NCI-H2227 (cell line): ENCODE data around the gene ZBTB8OS.
"Not testable (repeated sequence)": the region's sequence is repeated elsewhere in the genome, so short reads cannot be mapped to it uniquely, and the experiment has no call there.

Experiments used
- DNase-seq: peaks from one replicate; lab custom pipeline; 2025; ENCODE audit not compliant: unreplicated experiment; lab: John Stamatoyannopoulos, UW

The ZBTB8OS gene

DNA sequence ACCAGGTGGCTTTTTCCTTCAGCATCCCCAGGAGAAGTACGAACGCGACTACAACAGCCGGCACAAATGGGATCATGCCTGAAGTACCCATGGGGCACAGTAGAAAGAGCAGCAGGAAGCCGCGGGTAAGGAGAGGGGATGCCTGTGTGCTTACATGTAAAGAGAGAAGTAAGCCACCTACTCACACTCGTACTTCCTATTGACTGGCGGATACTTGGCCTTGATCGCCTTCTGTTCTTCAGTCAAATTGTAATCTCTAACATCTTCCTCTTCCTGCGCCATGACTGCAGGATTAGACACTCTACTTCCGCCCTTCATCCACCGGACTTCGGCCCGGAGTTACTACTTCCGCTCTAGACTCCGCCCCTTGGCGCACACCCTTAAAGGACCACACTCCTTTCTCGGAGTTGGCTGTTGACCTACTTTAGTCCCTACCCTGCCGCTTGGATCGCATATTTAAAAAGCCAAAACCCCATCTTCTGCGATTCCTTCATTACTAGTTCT lies at the start of gene ZBTB8OS:
Gene ZBTB8OS, minus strand, starts transcription at position 303 of the 504 bp plus-strand sequence. Its CDS starts 21 bp downstream, at position 282.
- peak; percentile 95 for DNase-seq

- DNase-seq, result not testable (repeated sequence)
These were observed 46.6 kb upstream of the ZBTB8OS start for GRCh38 chr1:32696996-32697395.

DNA sequence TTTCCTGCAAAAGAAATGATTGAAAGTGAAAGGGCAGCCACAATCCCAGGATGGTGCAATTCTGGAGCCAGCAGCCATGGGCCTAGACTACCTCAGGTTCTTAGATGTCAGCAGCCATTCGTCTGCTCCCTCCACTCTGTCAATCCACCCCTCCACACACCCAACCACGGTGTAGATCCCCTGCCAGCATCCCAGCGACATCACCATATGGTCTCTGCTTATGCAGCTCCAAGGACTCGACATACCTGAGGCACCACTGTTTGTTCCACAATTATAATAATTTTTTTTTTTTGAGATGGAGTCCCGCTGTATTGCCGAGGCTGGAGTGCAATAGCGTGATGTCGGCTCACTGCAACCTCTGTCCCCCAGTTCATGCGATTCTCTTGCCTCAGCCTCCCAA lies 45.7 kb upstream of the ZBTB8OS start:
- DNase-seq, result no peak

- no peak for DNase-seq
These were observed 45.0 kb upstream of the ZBTB8OS start for GRCh38 chr1:32695098-32695904.

DNA sequence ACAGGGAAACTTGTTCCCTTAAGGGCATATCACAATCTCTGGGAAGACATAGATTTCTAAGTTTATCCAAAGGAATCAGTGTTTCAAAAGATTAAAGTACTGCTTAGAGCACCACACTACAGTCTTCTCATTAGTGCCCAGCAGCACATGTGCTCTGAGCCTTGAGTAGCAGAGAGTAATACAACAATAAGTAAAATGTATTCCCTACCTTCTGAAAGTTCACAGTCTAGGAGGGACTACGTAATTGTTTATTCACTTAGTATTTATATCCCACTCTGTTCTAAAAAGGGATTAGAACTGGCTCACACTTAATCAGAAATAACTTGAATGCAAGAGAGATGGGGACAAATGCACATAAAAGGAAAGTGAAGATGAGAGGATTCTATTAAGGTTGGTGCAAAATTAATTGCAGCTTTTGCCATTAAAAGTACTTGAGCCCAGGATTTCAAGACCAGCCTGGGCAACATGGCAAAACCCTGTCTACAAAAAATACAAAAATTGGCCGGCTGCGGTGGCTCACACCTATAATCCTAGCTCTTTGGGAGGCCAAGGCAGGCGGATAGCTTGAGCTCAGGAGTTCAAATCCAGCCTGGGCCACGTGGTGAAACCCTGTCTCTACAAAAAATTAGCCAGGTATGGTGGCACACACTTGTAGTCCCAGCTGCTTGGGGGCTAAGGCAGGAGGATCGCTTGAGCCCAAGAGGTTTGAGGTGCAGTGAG lies 43.3 kb upstream of the ZBTB8OS start:
- DNase-seq, result no peak

DNA sequence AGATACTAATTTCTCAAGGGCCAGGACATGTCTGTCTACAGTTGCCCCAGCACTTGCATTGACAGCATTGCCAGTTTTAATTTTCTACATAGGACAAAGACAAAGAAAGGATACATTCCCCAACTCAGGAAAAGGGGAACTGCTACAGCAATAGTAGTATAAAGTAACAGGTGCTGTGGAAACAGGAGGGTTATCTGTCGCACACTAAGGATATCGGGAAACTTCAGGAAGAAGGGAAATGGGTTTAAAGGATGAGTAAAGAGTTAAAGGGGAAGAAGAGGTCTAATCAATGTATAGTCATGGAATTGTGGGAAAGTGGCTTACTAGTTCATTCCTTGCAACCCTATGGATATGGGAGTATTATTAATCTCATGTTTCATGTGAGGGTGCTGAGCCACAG lies 36.0 kb upstream of the ZBTB8OS start:
- no peak for DNase-seq

DNA sequence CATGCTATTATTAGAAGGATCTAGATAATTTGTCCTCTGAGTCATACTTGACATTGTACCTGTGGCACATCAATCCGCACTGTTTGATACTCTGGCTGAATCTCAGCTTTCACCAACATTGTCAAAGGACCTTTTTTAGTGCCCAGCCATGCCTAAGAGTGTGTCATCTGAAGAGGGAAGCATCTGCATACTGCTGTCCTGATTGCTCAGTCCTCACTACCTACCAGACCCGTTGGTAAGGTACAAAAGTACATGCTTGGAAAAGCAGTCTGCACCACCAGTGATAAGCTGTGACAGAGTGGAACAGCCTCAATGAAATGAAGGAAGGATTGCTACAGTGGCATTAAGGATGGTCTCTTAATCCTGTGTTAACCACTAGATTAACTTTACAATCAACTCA lies 35.1 kb upstream of the ZBTB8OS start:
- DNase-seq, result no peak

DNA sequence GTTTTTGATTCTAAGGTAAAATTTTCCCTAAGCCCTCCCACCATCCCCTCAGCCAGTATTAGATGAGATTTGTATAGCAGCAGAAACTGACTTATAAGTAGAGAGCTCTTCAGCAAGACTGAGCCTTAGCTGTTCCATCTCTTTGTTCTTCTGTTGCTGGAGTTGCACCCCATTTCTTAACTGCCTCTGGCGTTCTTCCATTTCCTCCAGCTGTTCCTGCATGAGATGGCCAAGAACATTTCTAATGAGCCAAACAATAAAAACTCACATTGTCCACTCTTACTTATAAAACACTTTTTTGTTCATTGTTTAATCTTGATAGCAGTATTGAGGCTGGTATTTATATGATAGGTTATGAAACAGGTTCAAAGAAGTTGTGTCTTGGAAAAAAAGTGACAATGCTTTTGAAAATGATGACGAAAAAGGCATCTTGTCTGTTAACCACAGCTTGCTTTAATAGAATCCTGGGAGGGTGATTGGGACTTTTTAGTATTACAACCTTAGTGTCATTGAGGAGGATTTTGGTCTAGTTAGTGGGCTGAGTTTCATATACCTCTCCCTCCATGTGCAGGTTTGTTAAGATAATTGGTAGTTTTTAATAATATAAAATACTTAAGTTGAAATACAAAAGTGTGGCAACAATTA lies 33.9 kb upstream of the ZBTB8OS start:
- DNase-seq, result no peak

GRCh38 chr1:32683397-32683796 lies 33.0 kb upstream of the ZBTB8OS start:
- DNase-seq, result no peak

GRCh38 chr1:32681999-32682398 lies 31.6 kb upstream of the ZBTB8OS start:
- DNase-seq, result no peak

GRCh38 chr1:32681509-32681908 lies 31.2 kb upstream of the ZBTB8OS start:
- DNase-seq, result no peak

DNA sequence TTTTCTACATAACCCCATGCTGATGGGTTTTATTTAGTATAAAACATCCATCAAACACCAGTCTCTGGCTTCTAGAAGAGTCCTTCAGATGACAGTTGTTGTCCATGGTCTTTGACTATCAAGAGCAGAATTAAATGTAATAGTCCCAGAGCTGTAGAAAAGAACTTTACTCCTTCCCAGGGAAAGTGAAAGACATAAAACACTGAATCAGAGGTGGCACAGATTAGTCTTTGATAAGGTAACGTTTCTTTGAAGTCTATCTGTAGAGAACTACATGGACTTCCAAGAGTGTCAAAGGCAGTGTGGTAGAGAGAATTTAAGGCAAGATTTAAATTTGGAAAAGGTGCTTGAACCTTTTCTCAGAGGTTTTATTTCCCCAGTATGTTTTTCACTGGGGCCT lies 30.3 kb upstream of the ZBTB8OS start:
- no peak for DNase-seq

DNA sequence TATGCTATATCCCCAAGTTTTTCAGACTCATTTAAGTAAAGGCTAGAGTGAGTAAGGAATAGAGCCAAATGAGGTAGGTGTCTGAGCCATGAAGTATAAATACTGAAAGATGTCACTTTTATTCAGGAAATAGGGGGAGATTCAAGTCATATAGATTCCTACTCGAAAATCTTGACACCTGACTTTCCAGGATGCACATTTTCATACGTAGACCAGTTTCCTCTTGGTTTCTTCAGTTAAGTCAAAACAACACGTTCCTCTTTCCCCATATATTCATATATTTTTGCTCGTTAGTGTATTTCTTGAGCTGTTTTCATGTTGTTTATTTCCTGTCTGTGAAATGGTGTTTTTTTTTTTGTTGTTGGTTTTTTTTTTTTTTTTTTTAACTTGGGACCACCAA lies 29.6 kb upstream of the ZBTB8OS start:
- DNase-seq, result not testable (repeated sequence)

DNA sequence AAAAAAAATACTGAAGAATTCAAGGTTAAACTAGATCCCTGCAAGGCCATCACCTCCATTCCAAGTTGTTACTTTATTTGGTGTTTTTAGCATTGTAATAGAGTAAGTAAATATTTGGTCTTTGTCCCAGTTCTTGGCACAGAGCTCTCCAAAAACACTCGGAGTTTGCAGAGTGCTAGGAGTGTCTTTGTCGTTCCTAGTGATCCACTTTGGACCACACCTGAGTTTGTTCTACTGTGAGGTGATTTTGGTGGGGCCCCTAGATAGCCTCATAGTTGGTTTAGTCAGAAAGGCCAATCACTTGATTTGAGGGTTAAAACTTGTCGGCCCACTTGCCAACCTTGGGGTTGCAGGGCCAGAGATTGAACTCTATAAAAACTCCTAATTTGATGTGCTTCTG lies 26.6 kb upstream of the ZBTB8OS start:
- DNase-seq, result no peak

GRCh38 chr1:32668716-32669115 lies 18.4 kb upstream of the ZBTB8OS start:
- not testable (repeated sequence) for DNase-seq

GRCh38 chr1:32666901-32667566 lies 16.7 kb upstream of the ZBTB8OS start:
- DNase-seq, result no peak

DNA sequence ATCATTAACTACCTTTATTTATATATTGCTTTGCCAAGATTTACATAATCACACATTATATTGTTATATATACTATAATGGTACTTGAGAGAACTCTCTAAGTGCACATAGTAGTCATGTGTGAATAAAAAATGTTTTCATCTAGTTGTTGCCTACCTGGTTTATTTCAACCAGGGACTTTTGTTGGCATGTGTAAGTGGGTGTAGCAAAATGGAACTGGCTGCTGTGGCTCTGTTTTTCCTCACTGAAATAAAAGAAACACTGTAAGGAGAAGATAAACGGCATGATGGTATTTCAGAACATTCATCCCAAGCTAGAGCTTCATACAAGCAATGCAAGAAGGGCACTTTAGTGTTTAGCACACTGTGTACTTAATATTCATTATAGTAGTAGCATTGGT lies 15.6 kb upstream of the ZBTB8OS start:
- DNase-seq, result no peak

- no peak for DNase-seq
These were observed 9.2 kb upstream of the ZBTB8OS start for GRCh38 chr1:32659581-32659980.

- DNase-seq, result no peak
These were observed 2.1 kb upstream of the ZBTB8OS start for GRCh38 chr1:32652244-32652962.

GRCh38 chr1:32651461-32652073 lies 1.2 kb upstream of the ZBTB8OS start:
- DNase-seq, result no peak
